HCT116 (cell line): ENCODE data around the gene RPL28. TPM values are rescaled to one million over a fixed set of nuclear protein-coding genes. Genes with fewer than 3 reads are reported as not detected.

Experiments
- ATAC-seq: fragments of 200-7000 bp; cut with Tn5 transposase; 2 replicates; pipeline ENCODE4 v1.9.1; 2020; ENCODE audit warnings: mild to moderate bottlenecking, moderate library complexity
- BruUV-seq: library from RNA; stranded (reverse); fragments of 400-500 nt; replicated peaks from 2 replicates; lab custom pipeline; 2021; lab: Mats Ljungman, UMichigan
- CTCF ChIA-PET: fragments of 300-600 bp; sonication (Branson Sonifier 250); formaldehyde crosslinking; loops from one replicate; lab custom pipeline; 2021; ENCODE audit warnings: antibody characterized with exemption; lab: Charles Lee
- POLR2A ChIA-PET: fragments of 300-600, 350-600 bp; sonication (Branson Sonifier 250); formaldehyde crosslinking; loops from one replicate; lab custom pipeline; 2021; ENCODE audit warnings: antibody characterized with exemption; lab: Charles Lee
- RAD21 ChIA-PET, 2 experiments: fragments of 300-600 bp; sonication (Branson Sonifier 250); formaldehyde crosslinking; loops; one replicate each; lab custom pipeline; 2023; ENCODE audit warnings: low total read pairs in 2 of 2; ENCODE audit not compliant: uncharacterized antibody in 2 of 2, unreplicated experiment in 2 of 2, low non-redundant PET in 1 of 2; lab: Charles Lee
- DNase-seq: peaks from one replicate; pipeline ENCODE4 v3.0.0-alpha.2; 2010; ENCODE audit warnings: low read depth, low spot score
- H2AFZ ChIP-seq: fragments of 200-600 bp; shearing (Covaris generic), sonication (generic); 2 replicates; pipeline ENCODE4 v1.6.1; 2017; ENCODE audit warnings: low read depth, mixed run types, mixed read lengths, antibody characterized with exemption, low read length; ENCODE audit not compliant: poor library complexity, severe bottlenecking
- H3K27ac ChIP-seq: 2 replicates; pipeline ENCODE4 v1.5.1; 2012; ENCODE audit warnings: low read depth, low read length
- H3K27me3 ChIP-seq: fragments of 200-600 bp; sonication (generic); 2 replicates; pipeline ENCODE4 v1.6.1; 2016; ENCODE audit warnings: mixed run types, low read length, mixed read lengths; ENCODE audit not compliant: insufficient read depth
- H3K36me3 ChIP-seq, 2 experiments: fragments of 200-500 bp in 1 of 2; fragments of 200-600 bp in 1 of 2; sonication (Bioruptor generic) in 1 of 2; sonication (generic) in 1 of 2; 2 replicates each; pipeline versions ENCODE4 v1.5.1 to v1.6.1; 2014 to 2016; ENCODE audit warnings: low read length in 2 of 2, inconsistent platforms in 1 of 2, mixed read lengths in 1 of 2, mixed run types in 1 of 2; ENCODE audit not compliant: insufficient read depth in 2 of 2, control insufficient read depth in 1 of 2
- H3K4me1 ChIP-seq, 2 experiments: fragments of 200-600 bp in 1 of 2; sonication (generic) in 1 of 2; 2 replicates each; pipeline versions ENCODE4 v1.5.1 to v1.6.1; 2012 to 2017; ENCODE audit warnings: low read length in 2 of 2, inconsistent platforms in 1 of 2, mild to moderate bottlenecking in 1 of 2, mixed read lengths in 1 of 2, mixed run types in 1 of 2, moderate library complexity in 1 of 2; ENCODE audit not compliant: insufficient read depth in 2 of 2, control insufficient read depth in 1 of 2
- H3K4me2 ChIP-seq: fragments of 200-600 bp; sonication (generic); 2 replicates; pipeline ENCODE4 v1.6.1; 2017; ENCODE audit warnings: mixed run types, low read length, mixed read lengths
- H3K4me3 ChIP-seq, 2 experiments: fragments of 200-600 bp in 1 of 2; sonication (generic) in 1 of 2; replicated peaks in 1 of 2; 2 replicates each; pipeline ENCODE4 v1.5.1; 2011 to 2016; ENCODE audit warnings: low read length in 2 of 2, control low read depth in 1 of 2, low read depth in 1 of 2, mild to moderate bottlenecking in 1 of 2, mixed read lengths in 1 of 2, mixed run types in 1 of 2
- H3K79me2 ChIP-seq: fragments of 200-600 bp; sonication (generic); 2 replicates; pipeline ENCODE4 v1.6.1; 2017; ENCODE audit warnings: mild to moderate bottlenecking, mixed run types, low read length, moderate library complexity, mixed read lengths; ENCODE audit not compliant: insufficient read depth
- H3K9ac ChIP-seq: fragments of 200-600 bp; sonication (generic); 2 replicates; pipeline ENCODE4 v1.6.1; 2016; ENCODE audit warnings: low read length, mixed read lengths
- H3K9me2 ChIP-seq: fragments of 200-600 bp; sonication (generic), shearing (Covaris generic); 2 replicates; pipeline ENCODE4 v1.6.1; 2017; ENCODE audit warnings: mixed run types, mild to moderate bottlenecking, moderate library complexity; ENCODE audit not compliant: insufficient read depth
- H3K9me3 ChIP-seq, 2 experiments: fragments of 200-500 bp in 1 of 2; fragments of 200-600 bp in 1 of 2; sonication (Bioruptor generic) in 1 of 2; sonication (generic) in 1 of 2; 2 replicates each; pipeline ENCODE4 v1.6.1; 2014 to 2017; ENCODE audit warnings: low read length in 2 of 2, mixed read lengths in 2 of 2, inconsistent platforms in 1 of 2, low read depth in 1 of 2, mild to moderate bottlenecking in 1 of 2, mixed run types in 1 of 2, moderate library complexity in 1 of 2; ENCODE audit not compliant: control insufficient read depth in 1 of 2, insufficient read depth in 1 of 2
- H4K20me1 ChIP-seq: fragments of 200-600 bp; sonication (generic), shearing (Covaris generic); 2 replicates; pipeline ENCODE4 v1.6.1; 2017; ENCODE audit warnings: mixed run types, mild to moderate bottlenecking, moderate library complexity; ENCODE audit not compliant: insufficient read depth
- ATF3 ChIP-seq: IDR thresholded peaks from 2 replicates; pipeline ENCODE4 v1.6.1; 2012
- POLR2A ChIP-seq: IDR thresholded peaks from 2 replicates; pipeline ENCODE4 v1.7.0; 2011; ENCODE audit warnings: borderline replicate concordance; ENCODE audit not compliant: insufficient read depth, insufficient read length; ENCODE audit errors: extremely low read depth
- POLR2AphosphoS5 ChIP-seq: IDR thresholded peaks from 2 replicates; pipeline ENCODE4 v1.6.1; 2011; ENCODE audit warnings: mild to moderate bottlenecking, low read depth, low read length, moderate library complexity
- REST ChIP-seq: IDR thresholded peaks from 2 replicates; pipeline ENCODE4 v1.6.1; 2012; ENCODE audit warnings: low read depth
- ZFX ChIP-seq: fragments of 450-650 bp; IDR thresholded peaks from 2 replicates; pipeline ENCODE4 v1.6.1; 2017
- intact Hi-C: fragments of 100-400 bp; cut with micrococcal nuclease; formaldehyde crosslinking; loops from 2 replicates; pipeline ENCODE4 v1.10.0; 2022
- total RNA-seq: library from RNA; stranded (reverse); gene quantifications from one replicate; pipeline ENCODE4 v1.2.1, GENCODE V29; 2021; ENCODE audit not compliant: unreplicated experiment

RPL28 gene
- total RNA-seq, 1 experiment from 2014 or later, result 3,050 TPM

GRCh38 chr19:55389386-55390317 lies 3.9 kb downstream of the RPL28 start:
- peaks cover 48% of the 10 kb centered on the region; the same call in 1 of the 2 replicates for H4K20me1 ChIP-seq
- CTCF ChIA-PET, result no interaction called here
- RAD21 ChIA-PET, result no interaction called here
- DNase-seq, result no peak
- H3K4me1 ChIP-seq, result peaks cover 12 to 57% of the 10 kb centered on the region in 2 experiments
- intact Hi-C loops, result no loop called here
- H3K79me2 ChIP-seq, result peaks cover 42% of the 10 kb centered on the region
- H2AFZ ChIP-seq, result no peak overlapping the region
- TF ChIP-seq ZFX (no peak), POLR2AphosphoS5 (peak; percentile 38), POLR2A (peak; percentile 18)
- H3K9ac ChIP-seq, result no peak overlapping the region
- no peak overlapping the region for H3K4me2 ChIP-seq
- peaks cover 18 to 43% of the 10 kb centered on the region in 2 experiments for H3K36me3 ChIP-seq
- peak overlapping the region; percentile 25 for H3K27ac ChIP-seq
- POLR2A ChIA-PET, result interaction anchor here (1.0 to 2.5 kb wide), 7 partner anchors 10 to 94 kb away, joined by 3 to 15 read pairs (median 4); partner anchors contain the start of gene UBE2S
- no peak overlapping the region for H3K4me3 ChIP-seq
- no peaks in the 10 kb centered on the region for H3K27me3 ChIP-seq
- no TSS peak for BruUV-seq
- H3K9me3 ChIP-seq, result no peaks in the 10 kb centered on the region
- no peaks in the 10 kb centered on the region for H3K9me2 ChIP-seq
- ATAC-seq, result no peak

- peak; percentile 13 for ATAC-seq
- peaks cover 39% of the 10 kb centered on the region for H3K79me2 ChIP-seq
- no peak for TF ChIP-seq ATF3
- no peak for TF ChIP-seq REST
- ChIA-PET POLR2A (interaction anchor here (1.0 to 2.5 kb wide), 7 partner anchors 9 to 244 kb away, joined by 3 to 15 read pairs (median 4); partner anchors contain the start of gene UBE2S), RAD21 (no interaction called here), CTCF (interaction anchor here (1.6 kb wide), 1 partner anchor 89 kb away, joined by 3 read pairs; no protein-coding TSS in a partner anchor)
- H3K27ac ChIP-seq, result peak overlapping the region; percentile 25
- BruUV-seq, result no TSS peak
- no peaks in the 10 kb centered on the region for H3K9me3 ChIP-seq
- DNase-seq, result no peak
- H3K36me3 ChIP-seq, result peaks cover 18 to 43% of the 10 kb centered on the region in 2 experiments
- no peak overlapping the region for H2AFZ ChIP-seq
- H3K9ac ChIP-seq, result no peak overlapping the region
- no peaks in the 10 kb centered on the region for H3K9me2 ChIP-seq
- H3K4me3 ChIP-seq, result no peak overlapping the region
- H3K4me1 ChIP-seq, result peaks cover 12 to 52% of the 10 kb centered on the region in 2 experiments
- intact Hi-C loops, result no loop called here
- H3K27me3 ChIP-seq, result no peaks in the 10 kb centered on the region
- no peak overlapping the region for H3K4me2 ChIP-seq
- peaks cover 48% of the 10 kb centered on the region; the same call in 1 of the 2 replicates for H4K20me1 ChIP-seq
Measured at GRCh38 chr19:55390461-55390880, 4.7 kb downstream of the RPL28 start.
